Measurements from ENCODE around the gene VWA2.

VWA2 gene

GRCh38 chr10:114320249-114321116, 81.4 kb downstream of the VWA2 start:
- TF ChIP-seq CTCF (IDR thresholded peaks at IDR 0.05) = no peak

- TF ChIP-seq CTCF (IDR thresholded peaks at IDR 0.05) = no peak
These were observed 83.3 kb downstream of the VWA2 start for GRCh38 chr10:114322344-114322743.

- no peak for TF ChIP-seq CTCF (IDR thresholded peaks at IDR 0.05)
These were observed 84.0 kb downstream of the VWA2 start for GRCh38 chr10:114323023-114323422.

- TF ChIP-seq CTCF (IDR thresholded peaks at IDR 0.05) = no peak
These were observed 87.7 kb downstream of the VWA2 start for GRCh38 chr10:114326795-114327194.

- TF ChIP-seq CTCF (IDR thresholded peaks at IDR 0.05) = no peak
These were observed 88.7 kb downstream of the VWA2 start for GRCh38 chr10:114327537-114328440.

- TF ChIP-seq CTCF (IDR thresholded peaks at IDR 0.05) = no peak
These were observed 89.4 kb downstream of the VWA2 start for GRCh38 chr10:114328441-114328812.

GRCh38 chr10:114328874-114329273, 89.8 kb downstream of the VWA2 start:
- TF ChIP-seq CTCF (IDR thresholded peaks at IDR 0.05) = no peak
